RWPE2 (cell line): ENCODE results near the gene TTC28.

Experiments used
- ATAC-seq: fragments of 200-7000 bp; cut with Tn5 transposase; 3 replicates; pipeline ENCODE4 v1.9.1; 2021; ENCODE audit warnings: low read depth
- DNase-seq: peaks from one replicate; pipeline ENCODE4 v3.0.0-alpha.2; 2020; ENCODE audit warnings: low spot score
- H3K27ac ChIP-seq: fragments of 450-650 bp; 2 replicates; pipeline ENCODE4 v1.5.1; 2017; ENCODE audit warnings: mild to moderate bottlenecking; ENCODE audit not compliant: poor library complexity, severe bottlenecking
- H3K27me3 ChIP-seq: fragments of 250-450 bp; sonication (Bioruptor Pico); 2 replicates; pipeline ENCODE4 v1.5.1; 2021; ENCODE audit warnings: mild to moderate bottlenecking, moderate library complexity; ENCODE audit not compliant: insufficient read depth, poor library complexity, severe bottlenecking
- H3K36me3 ChIP-seq: fragments of 250-450 bp; sonication (Bioruptor Pico); 2 replicates; pipeline ENCODE4 v1.5.1; 2020; ENCODE audit warnings: low read depth, mild to moderate bottlenecking, moderate library complexity
- H3K4me1 ChIP-seq: fragments of 250-450 bp; sonication (Bioruptor Pico); 2 replicates; pipeline ENCODE4 v1.5.1; 2021; ENCODE audit warnings: mild to moderate bottlenecking, moderate library complexity; ENCODE audit not compliant: insufficient read depth, poor library complexity, severe bottlenecking
- H3K4me3 ChIP-seq: fragments of 250-450 bp; sonication (Bioruptor Pico); 2 replicates; pipeline ENCODE4 v1.5.1; 2021; ENCODE audit warnings: mild to moderate bottlenecking, moderate library complexity; ENCODE audit not compliant: severe bottlenecking
- H3K9me3 ChIP-seq: fragments of 250-450 bp; sonication (Bioruptor Pico); 2 replicates; pipeline ENCODE4 v1.5.1; 2021; ENCODE audit warnings: mild to moderate bottlenecking, moderate library complexity; ENCODE audit not compliant: severe bottlenecking
- TF ChIP-seq, protein P1 (sequence below): fragments of 450-650 bp; IDR thresholded peaks from one replicate; pipeline ENCODE4 v1.5.1; 2017; ENCODE audit warnings: mild to moderate bottlenecking, moderate library complexity; ENCODE audit not compliant: poor library complexity, severe bottlenecking

TTC28 gene

DNA sequence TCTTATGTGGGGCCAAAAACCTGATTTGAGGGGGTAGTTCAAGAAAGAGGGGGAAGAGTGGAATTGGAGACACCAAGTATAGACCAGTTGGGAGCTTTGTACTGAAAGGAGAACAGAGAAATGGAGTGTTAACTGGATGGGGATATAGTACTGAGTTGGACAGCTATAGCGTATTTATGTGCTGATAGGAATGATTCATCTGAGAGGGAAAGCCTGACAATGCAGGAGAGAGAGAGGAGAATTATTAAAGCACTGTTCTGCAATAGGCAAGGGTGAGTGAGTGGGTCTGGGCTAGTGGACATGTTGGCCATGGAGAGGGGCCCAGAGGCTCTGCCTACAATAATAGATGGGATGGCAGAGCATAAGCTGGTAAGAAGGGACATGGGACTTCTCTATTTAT lies 707.7 kb downstream of the TTC28 start:
- TF ChIP-seq, protein P1, sequence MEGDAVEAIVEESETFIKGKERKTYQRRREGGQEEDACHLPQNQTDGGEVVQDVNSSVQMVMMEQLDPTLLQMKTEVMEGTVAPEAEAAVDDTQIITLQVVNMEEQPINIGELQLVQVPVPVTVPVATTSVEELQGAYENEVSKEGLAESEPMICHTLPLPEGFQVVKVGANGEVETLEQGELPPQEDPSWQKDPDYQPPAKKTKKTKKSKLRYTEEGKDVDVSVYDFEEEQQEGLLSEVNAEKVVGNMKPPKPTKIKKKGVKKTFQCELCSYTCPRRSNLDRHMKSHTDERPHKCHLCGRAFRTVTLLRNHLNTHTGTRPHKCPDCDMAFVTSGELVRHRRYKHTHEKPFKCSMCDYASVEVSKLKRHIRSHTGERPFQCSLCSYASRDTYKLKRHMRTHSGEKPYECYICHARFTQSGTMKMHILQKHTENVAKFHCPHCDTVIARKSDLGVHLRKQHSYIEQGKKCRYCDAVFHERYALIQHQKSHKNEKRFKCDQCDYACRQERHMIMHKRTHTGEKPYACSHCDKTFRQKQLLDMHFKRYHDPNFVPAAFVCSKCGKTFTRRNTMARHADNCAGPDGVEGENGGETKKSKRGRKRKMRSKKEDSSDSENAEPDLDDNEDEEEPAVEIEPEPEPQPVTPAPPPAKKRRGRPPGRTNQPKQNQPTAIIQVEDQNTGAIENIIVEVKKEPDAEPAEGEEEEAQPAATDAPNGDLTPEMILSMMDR: no peak
- DNase-seq (no peak), ATAC-seq (no peak)
- no peaks in the 10 kb centered on the region for H3K27me3 ChIP-seq
- H3K9me3 ChIP-seq: no peaks in the 10 kb centered on the region
- no peak overlapping the region for H3K4me3 ChIP-seq
- no peak overlapping the region for H3K27ac ChIP-seq
- H3K4me1 ChIP-seq: no peaks in the 10 kb centered on the region
- H3K36me3 ChIP-seq: peaks cover 16% of the 10 kb centered on the region; the same call in 1 of the 2 replicates

DNA sequence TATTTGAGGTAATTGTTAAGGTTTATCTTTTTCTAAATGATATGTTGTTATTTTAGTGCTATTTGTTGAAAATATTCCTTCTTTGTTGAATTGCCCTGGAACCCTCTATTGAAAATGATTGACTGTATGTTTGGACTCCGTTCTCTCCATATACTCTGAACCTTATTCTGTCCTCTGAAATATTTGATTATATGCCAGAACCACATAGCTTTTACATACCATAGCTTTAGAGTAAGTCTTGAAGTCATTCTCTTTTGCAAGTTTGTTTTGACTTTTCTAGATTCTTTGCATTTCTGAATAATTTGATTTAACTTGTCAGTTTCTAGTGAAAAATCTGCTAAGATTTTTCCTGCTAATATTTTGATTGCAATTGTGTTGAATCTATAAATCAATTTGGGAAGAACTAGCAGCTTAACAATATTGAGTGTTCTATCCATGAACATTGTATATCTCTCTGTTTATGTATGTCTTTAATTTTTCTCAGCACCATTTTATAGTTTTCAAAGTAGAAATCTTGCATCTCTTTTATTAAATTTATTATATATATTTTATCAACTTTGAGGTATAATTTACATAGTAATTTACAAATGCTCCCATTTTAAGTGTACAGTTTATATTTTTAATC lies 708.9 kb downstream of the TTC28 start:
- H3K27ac ChIP-seq: no peak overlapping the region
- DNase-seq (no peak), ATAC-seq (no peak)
- H3K4me3 ChIP-seq: no peak overlapping the region
- peaks cover 16% of the 10 kb centered on the region; the same call in 1 of the 2 replicates for H3K36me3 ChIP-seq
- no peaks in the 10 kb centered on the region for H3K4me1 ChIP-seq
- H3K27me3 ChIP-seq: no peaks in the 10 kb centered on the region
- TF ChIP-seq, protein P1: no peak
- H3K9me3 ChIP-seq: no peaks in the 10 kb centered on the region

DNA sequence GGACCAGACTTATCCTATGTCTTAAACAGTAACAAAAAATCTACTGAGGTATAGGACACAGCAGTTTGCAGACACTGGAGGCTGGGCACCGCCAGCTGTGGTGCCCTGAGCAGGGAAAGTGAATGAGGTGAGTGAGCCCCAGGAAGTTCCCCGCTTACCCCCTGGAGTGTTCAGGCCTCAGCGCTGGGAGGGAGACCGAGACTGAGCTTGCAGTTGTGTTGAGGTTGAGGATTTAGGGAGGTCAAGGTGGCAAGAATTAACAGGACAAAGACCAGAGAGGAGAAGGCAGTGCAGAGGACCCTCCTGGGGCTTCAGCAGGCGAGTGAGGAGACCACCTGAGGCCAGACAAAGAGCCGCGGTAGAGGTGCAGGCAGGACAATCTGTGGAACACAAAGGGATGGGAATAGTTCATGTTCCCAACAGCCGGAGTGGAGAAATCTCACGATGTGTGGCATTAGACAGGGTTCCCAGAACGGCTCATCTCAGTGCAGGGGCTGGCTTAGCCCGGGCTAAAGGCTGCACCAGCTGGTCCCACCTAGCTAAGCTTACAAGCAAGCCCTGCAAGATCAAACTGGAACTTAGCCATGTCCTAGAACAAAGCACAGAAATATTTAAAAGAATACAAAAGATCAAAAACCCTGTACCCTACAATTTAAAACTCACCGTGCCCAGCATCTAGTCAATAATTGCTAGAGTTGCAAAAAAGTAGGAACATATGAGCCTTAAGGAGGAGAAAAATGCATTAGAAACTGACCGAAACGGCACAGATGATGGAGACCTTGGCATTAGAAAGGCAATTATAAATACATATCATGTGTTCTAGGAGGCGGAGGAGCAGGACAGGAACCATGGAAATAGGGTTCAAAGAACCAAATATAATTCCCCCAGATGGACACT lies 713.2 kb downstream of the TTC28 start:
- Histone ChIP-seq H3K4me1 (no peaks in the 10 kb centered on the region), H3K4me3 (no peak overlapping the region), H3K9me3 (no peaks in the 10 kb centered on the region), H3K27ac (no peak overlapping the region), H3K27me3 (no peaks in the 10 kb centered on the region), H3K36me3 (peaks cover 16% of the 10 kb centered on the region; the same call in 1 of the 2 replicates)
- TF ChIP-seq, protein P1: no peak
- no peak for ATAC-seq
- DNase-seq: no peak

DNA sequence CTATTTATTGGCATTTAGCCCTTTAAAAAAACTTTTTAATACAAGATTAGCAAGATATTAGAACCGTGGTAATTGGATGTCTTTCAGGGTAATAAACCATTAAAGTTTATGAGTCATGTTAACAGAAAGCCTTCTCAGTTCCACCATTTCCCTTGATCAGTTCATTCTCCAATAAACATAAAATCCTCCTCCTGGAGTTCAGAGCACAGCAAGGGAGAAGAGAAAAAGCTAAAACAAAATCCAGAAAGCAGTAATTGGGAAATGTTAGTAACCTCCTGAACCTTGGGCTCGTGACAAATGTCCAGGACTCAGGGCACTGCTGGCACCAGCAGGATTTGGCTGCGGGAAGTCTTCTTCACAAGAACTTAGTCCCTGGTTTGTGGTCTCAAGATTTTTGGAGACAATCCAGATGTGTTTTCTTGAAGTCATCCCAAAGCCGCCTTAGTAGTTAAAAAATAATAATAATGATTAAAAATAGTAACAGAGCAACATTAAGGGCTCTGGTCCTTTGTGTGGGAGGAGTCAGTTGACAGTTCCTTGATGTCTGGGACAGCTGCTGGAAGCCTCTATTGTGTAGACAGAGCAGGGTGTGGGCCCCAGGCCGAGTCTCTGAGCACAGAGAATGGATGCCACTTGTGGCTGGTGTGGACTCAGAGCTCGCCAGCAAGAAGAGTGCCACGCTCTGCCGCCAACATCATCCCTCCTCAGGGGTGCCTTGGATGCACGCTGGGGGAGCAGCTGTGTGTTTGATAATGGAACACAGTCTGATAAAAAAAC lies 717.2 kb downstream of the TTC28 start:
- TF ChIP-seq, protein P1: no peak
- ATAC-seq: no peak
- Histone ChIP-seq H3K27ac (no peak overlapping the region), H3K9me3 (no peaks in the 10 kb centered on the region), H3K27me3 (no peaks in the 10 kb centered on the region), H3K36me3 (no peaks in the 10 kb centered on the region), H3K4me1 (no peaks in the 10 kb centered on the region), H3K4me3 (no peak overlapping the region)
- DNase-seq: no peak
